Upper lobe of right lung (tissue), 1 donor: ENCODE measurements around the gene CC2D1A. TPM values are rescaled to one million over a fixed set of nuclear protein-coding genes. Genes with fewer than 3 reads are reported as not detected.

ENCODE experiments used
- ATAC-seq: fragments of 200-7000 bp; cut with Tn5 transposase; one replicate; pipeline ENCODE4 v1.9.1; 2020; ENCODE audit warnings: mild to moderate bottlenecking, moderate library complexity
- DNase-seq: peaks from one replicate; pipeline ENCODE4 v3.0.0-alpha.2; 2020
- H3K27ac ChIP-seq: fragments of 200-600 bp; one replicate; pipeline ENCODE4 v1.8.0; 2022
- H3K27me3 ChIP-seq: fragments of 200-600 bp; one replicate; pipeline ENCODE4 v1.8.0; 2022; ENCODE audit warnings: mild to moderate bottlenecking
- H3K36me3 ChIP-seq: fragments of 200-600 bp; one replicate; pipeline ENCODE4 v1.8.0; 2022
- H3K4me1 ChIP-seq: fragments of 200-600 bp; one replicate; pipeline ENCODE4 v1.8.0; 2022
- H3K4me3 ChIP-seq: fragments of 200-600 bp; one replicate; pipeline ENCODE4 v1.8.0; 2022; ENCODE audit warnings: mild to moderate bottlenecking
- H3K9me3 ChIP-seq: fragments of 200-600 bp; one replicate; pipeline ENCODE4 v1.8.0; 2022
- CTCF ChIP-seq: fragments of 200-600 bp; IDR thresholded peaks from one replicate; pipeline ENCODE4 v1.8.0; 2022; ENCODE audit warnings: antibody characterized with exemption
- intact Hi-C: fragments of 100-400 bp; cut with DNase I; formaldehyde crosslinking; loops from one replicate; pipeline ENCODE4 v1.11.0; 2022
- total RNA-seq: library from RNA; stranded (reverse); fragmentation: NEBNext Ultra II Directional; extraction: Animal tissue kit (Norgen Biotek cat#: 25700); gene quantifications from one replicate; pipeline ENCODE4 v1.2.1, GENCODE V29; 2021
- donor health status: DM: no; HTN: yes; CAD: no; lungs with severe emphysema.

The CC2D1A gene
- total RNA-seq, 1 donor from 2014 or later: 28.9 TPM

- Histone ChIP-seq H3K4me3 (peak overlapping the region; percentile 72), H3K27ac (peak overlapping the region; percentile 85)
- intact Hi-C loops: no loop called here
These were observed 47.0 kb downstream of the CC2D1A start for GRCh38 chr19:13952931-13953531.

GRCh38 chr19:13954185-13954584 lies 48.2 kb downstream of the CC2D1A start:
- H3K36me3 ChIP-seq: peaks cover 43% of the 10 kb centered on the region
- no peaks in the 10 kb centered on the region for H3K9me3 ChIP-seq
- no peak overlapping the region for H3K4me3 ChIP-seq
- H3K4me1 ChIP-seq: peaks cover 13% of the 10 kb centered on the region
- intact Hi-C loops: no loop called here
- TF ChIP-seq CTCF: no peak
- H3K27ac ChIP-seq: no peak overlapping the region
- no peaks in the 10 kb centered on the region for H3K27me3 ChIP-seq
- DNase-seq (no peak), ATAC-seq (no peak)

More at GRCh38 chr19:13952931-13953531, 47.0 kb downstream of the CC2D1A start:
- no peak for DNase-seq
- no peaks in the 10 kb centered on the region for H3K9me3 ChIP-seq
- H3K27me3 ChIP-seq: no peaks in the 10 kb centered on the region
- no peak for ATAC-seq
- H3K36me3 ChIP-seq: peaks cover 38% of the 10 kb centered on the region
- peaks cover 13% of the 10 kb centered on the region for H3K4me1 ChIP-seq
- TF ChIP-seq CTCF: no peak

GRCh38 chr19:13955662-13956364 lies 49.8 kb downstream of the CC2D1A start:
- no peak for TF ChIP-seq CTCF
- intact Hi-C loops: no loop called here
- peaks cover 13% of the 10 kb centered on the region for H3K4me1 ChIP-seq
- no peaks in the 10 kb centered on the region for H3K9me3 ChIP-seq
- H3K27me3 ChIP-seq: no peaks in the 10 kb centered on the region
- DNase-seq: no peak
- no peak overlapping the region for H3K4me3 ChIP-seq
- no peak overlapping the region for H3K27ac ChIP-seq
- H3K36me3 ChIP-seq: peaks cover 59% of the 10 kb centered on the region
- no peak for ATAC-seq

- no peak overlapping the region for H3K27ac ChIP-seq
- no peak for TF ChIP-seq CTCF
- H3K27me3 ChIP-seq: no peaks in the 10 kb centered on the region
- H3K4me3 ChIP-seq: no peak overlapping the region
- H3K9me3 ChIP-seq: no peaks in the 10 kb centered on the region
- DNase-seq: no peak
- H3K4me1 ChIP-seq: peaks cover 13% of the 10 kb centered on the region
- intact Hi-C loops: no loop called here
- no peak for ATAC-seq
- H3K36me3 ChIP-seq: peaks cover 64% of the 10 kb centered on the region
These were observed 50.4 kb downstream of the CC2D1A start for GRCh38 chr19:13956365-13956744.

GRCh38 chr19:13957051-13957450 lies 51.0 kb downstream of the CC2D1A start:
- Histone ChIP-seq H3K27ac (no peak overlapping the region), H3K4me3 (no peak overlapping the region), H3K36me3 (peaks cover 64% of the 10 kb centered on the region), H3K4me1 (peaks cover 13% of the 10 kb centered on the region), H3K27me3 (no peaks in the 10 kb centered on the region), H3K9me3 (no peaks in the 10 kb centered on the region)
- ATAC-seq (no peak), DNase-seq (no peak)
- no peak for TF ChIP-seq CTCF
- intact Hi-C loops: no loop called here
